ENCODE data around the gene C4orf50. TPM values are rescaled to one million over a fixed set of nuclear protein-coding genes. Genes with fewer than 3 reads are reported as not detected.
A peak's percentile ranks its signal among the peaks of the same experiment; 100 is the strongest.

The C4orf50 gene
- total and polyA plus RNA-seq, 2 of the 8 experiments (the other 6 are each of a cell fraction or from before 2014, with no cell fraction given): 0.08 to 0.22 TPM

- WGBS, 2 experiments (ENCODE audit: extremely low coverage in 1 of 2, insufficient coverage in 1 of 2, insufficient read length in 1 of 2, insufficient replicate concordance in 2 of 2, low coverage in 1 of 2, low lambda C conversion rate in 2 of 2, missing lambda C conversion rate in 1 of 2): 95% methylated on average over 11 of the region's 11 CpGs; no CpG with 5 or more reads in 1 of the 2 experiments
- H2BK12ac ChIP-seq (ENCODE audit: low read depth, low read length): no peak overlapping the region
- H3K79me1 ChIP-seq (ENCODE audit: low read depth, low read length): no peaks in the 10 kb centered on the region
- H3K14ac ChIP-seq (ENCODE audit: insufficient read length): no peak overlapping the region
- peaks cover 0 to 2% (median 0%) of the 10 kb centered on the region in 4 experiments; a peak in 1 of 7 replicates for H3K27me3 ChIP-seq (replicated peaks in 1 of 4; ENCODE audit: control insufficient read depth in 3 of 4, extremely low read depth in 1 of 4, insufficient read depth in 3 of 4, low read length in 3 of 4)
- H3K79me2 ChIP-seq (ENCODE audit: control insufficient read depth in 1 of 2, insufficient read depth in 2 of 2, low read length in 2 of 2): no peaks in the 10 kb centered on the region
- no peak overlapping the region for H2AFZ ChIP-seq (ENCODE audit: low read length)
- H3K4ac ChIP-seq (replicated peaks; ENCODE audit: insufficient read length, low read depth, low read length): no peak overlapping the region
- TF ChIP-seq RBBP5 (IDR thresholded peaks at IDR 0.05; ENCODE audit: borderline replicate concordance, low read depth, low read length) (no peak), CHD2 (IDR thresholded peaks at IDR 0.05; ENCODE audit: low read length) (no peak), CEBPB (IDR thresholded peaks at IDR 0.05; ENCODE audit: low read depth, low read length) (no peak), GTF2F1 (IDR thresholded peaks at IDR 0.05; ENCODE audit: borderline replicate concordance, low read depth, low read length) (no peak), POLR2AphosphoS5 (IDR thresholded peaks at IDR 0.05; ENCODE audit: low read depth, low read length) (no peak), JUND (IDR thresholded peaks at IDR 0.05; ENCODE audit: low read length) (no peak), GABPA (IDR thresholded peaks at IDR 0.05; ENCODE audit: borderline replicate concordance, insufficient read depth, low read length) (no peak), TCF12 (IDR thresholded peaks at IDR 0.05; ENCODE audit: low read depth, low read length) (no peak), CREB1 (IDR thresholded peaks at IDR 0.05) (no peak)
- no peak for DNase-seq (ENCODE audit: low read depth in 1 of 2, low spot score in 2 of 2)
- no peak overlapping the region for H3K18ac ChIP-seq (ENCODE audit: extremely low read depth, low read length)
- no peak overlapping the region for H3K27ac ChIP-seq (ENCODE audit: low read depth, low read length)
- no peak overlapping the region for H3K4me2 ChIP-seq (ENCODE audit: insufficient read depth in 1 of 2, low read depth in 2 of 2, low read length in 2 of 2)
- no peak overlapping the region for H3K23ac ChIP-seq (ENCODE audit: insufficient read length)
- no peak overlapping the region for H3K4me3 ChIP-seq (ENCODE audit: extremely low read depth in 1 of 4, insufficient read depth in 2 of 4, low read depth in 3 of 4, low read length in 4 of 4)
- no peak overlapping the region for H3K56ac ChIP-seq (replicated peaks; ENCODE audit: insufficient read length, low read depth, low read length)
- no peak for FAIRE-seq
- 0 out of 2 replicates have a peak overlapping the region, but pooled peaks have one; percentile 34 for H2BK20ac ChIP-seq (ENCODE audit: low read length)
- no peaks in the 10 kb centered on the region for H4K20me1 ChIP-seq (replicated peaks in 1 of 2; ENCODE audit: control insufficient read depth in 1 of 2, insufficient read depth in 2 of 2, low read length in 2 of 2)
- no peaks in the 10 kb centered on the region for H3K36me3 ChIP-seq (ENCODE audit: control insufficient read depth in 2 of 4, insufficient read depth in 4 of 4, low read length in 3 of 4)
- H3K23me2 ChIP-seq (ENCODE audit: low read depth, low read length): no peaks in the 10 kb centered on the region
- H2BK5ac ChIP-seq (ENCODE audit: low read depth, low read length): no peak overlapping the region
- no peak overlapping the region for H4K91ac ChIP-seq (replicated peaks; ENCODE audit: insufficient read length, low read length)
- H4K8ac ChIP-seq (ENCODE audit: extremely low read depth, insufficient read depth, low read length): no peak overlapping the region
- H2AK5ac ChIP-seq (ENCODE audit: low read depth, low read length): 0 out of 2 replicates have a peak overlapping the region, but pooled peaks have one; percentile 75
- H3K9me3 ChIP-seq (ENCODE audit: insufficient read depth in 2 of 2, low read depth in 1 of 2, low read length in 1 of 2): peaks cover 0 to 3% of the 10 kb centered on the region in 2 experiments; a peak in 1 of 4 replicates
- CTCF ChIA-PET (ENCODE audit: partially characterized antibody): interaction anchor here (0.6 to 2.2 kb wide), 7 partner anchors 8 to 128 kb away, joined by 3 to 6 read pairs (median 4); no protein-coding TSS in a partner anchor
- POLR2A ChIA-PET (ENCODE audit: partially characterized antibody): interaction anchor here (1.2 kb wide), 2 partner anchors 9 to 18 kb away, joined by 3 read pairs; no protein-coding TSS in a partner anchor
- peaks cover 3 to 13% (median 4%) of the 10 kb centered on the region in 4 experiments; a peak in 5 of 7 replicates for H3K4me1 ChIP-seq (replicated peaks in 1 of 4; ENCODE audit: control insufficient read depth in 3 of 4, insufficient read depth in 4 of 4, low read length in 3 of 4)
- no peak overlapping the region for H3K9ac ChIP-seq (replicated peaks in 1 of 4; ENCODE audit: extremely low read depth in 1 of 4, low read depth in 3 of 4, low read length in 3 of 4)
- H2BK15ac ChIP-seq (ENCODE audit: low read length): no peak overlapping the region
- no peak overlapping the region for H4K5ac ChIP-seq (ENCODE audit: insufficient read length, low read depth, low read length)
- no peak overlapping the region for H2BK120ac ChIP-seq (replicated peaks; ENCODE audit: low read depth, low read length)
Measured at GRCh38 chr4:5917672-5918071, 100.6 kb downstream of the C4orf50 start.

Measured in H1 (cell line).